Skin of body (tissue), 3 donors: ENCODE data around the gene NMRK2. TPM values are rescaled to one million over a fixed set of nuclear protein-coding genes. Genes with fewer than 3 reads are reported as not detected.
A peak's percentile ranks its signal among the peaks of the same experiment; 100 is the strongest.

Source experiments
- DNase-seq: peaks from one replicate; lab custom pipeline; 2025; lab: John Stamatoyannopoulos, UW
- small RNA-seq: library from RNA; depleted of rRNA; stranded (forward); fragments of <200 nt; gene quantifications from one replicate; pipeline ENCODE3, GENCODE V24; 2014; ENCODE audit warnings: low replicate concordance
- total RNA-seq: library from RNA; depleted of rRNA; stranded (reverse); fragments of >200 nt; gene quantifications from one replicate; pipeline ENCODE4 v1.2.3, GENCODE V29; 2014

Gene NMRK2
- total RNA-seq, 1 donor from 2014 or later, result 3.6 TPM

DNA sequence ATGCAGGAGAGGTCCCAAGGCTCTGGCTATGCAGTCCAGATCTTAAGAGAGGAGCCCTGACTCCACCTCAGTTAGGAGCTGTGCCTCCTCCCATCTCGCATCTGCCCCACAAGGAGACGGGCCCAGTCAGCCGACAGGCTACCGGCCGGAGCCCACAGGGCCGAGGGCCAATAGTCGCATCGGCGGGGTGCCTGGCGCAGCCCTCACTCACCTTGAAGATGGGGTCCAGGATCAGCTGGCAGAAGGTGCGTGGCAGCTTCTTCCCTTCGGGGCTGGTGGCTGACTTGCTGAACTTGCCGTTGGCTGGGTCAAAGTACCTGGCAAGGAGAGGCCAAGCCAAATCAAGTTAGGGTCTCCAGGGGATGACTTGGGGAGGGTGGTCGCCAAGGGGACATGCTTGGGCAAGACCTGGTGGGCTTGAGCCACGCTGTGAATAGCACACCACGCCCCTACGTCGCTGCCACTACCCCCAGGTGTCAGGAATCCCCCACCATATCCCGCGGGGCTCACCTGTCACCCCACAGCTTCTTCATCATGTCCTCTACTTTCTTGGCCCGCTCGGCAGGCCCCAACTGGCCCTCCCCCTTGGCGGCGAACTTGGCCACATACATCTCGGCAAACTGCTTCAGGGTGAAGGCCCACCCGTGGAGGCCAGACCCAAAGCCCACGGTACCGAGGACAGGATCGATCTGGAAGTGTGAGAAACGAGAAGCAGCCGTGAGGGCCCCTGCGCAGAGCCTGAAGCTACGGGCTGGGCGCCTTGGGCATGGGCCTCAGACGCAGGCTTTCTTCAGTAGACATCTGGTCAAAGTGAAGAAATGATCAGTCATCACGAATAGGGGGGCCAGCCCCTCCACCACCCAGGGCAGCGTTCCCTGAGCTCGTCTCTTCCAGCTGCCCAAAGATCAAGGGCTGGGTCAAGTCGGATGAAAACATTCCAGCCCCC, 49.1 kb downstream of the NMRK2 start:
- no peak for DNase-seq

DNA sequence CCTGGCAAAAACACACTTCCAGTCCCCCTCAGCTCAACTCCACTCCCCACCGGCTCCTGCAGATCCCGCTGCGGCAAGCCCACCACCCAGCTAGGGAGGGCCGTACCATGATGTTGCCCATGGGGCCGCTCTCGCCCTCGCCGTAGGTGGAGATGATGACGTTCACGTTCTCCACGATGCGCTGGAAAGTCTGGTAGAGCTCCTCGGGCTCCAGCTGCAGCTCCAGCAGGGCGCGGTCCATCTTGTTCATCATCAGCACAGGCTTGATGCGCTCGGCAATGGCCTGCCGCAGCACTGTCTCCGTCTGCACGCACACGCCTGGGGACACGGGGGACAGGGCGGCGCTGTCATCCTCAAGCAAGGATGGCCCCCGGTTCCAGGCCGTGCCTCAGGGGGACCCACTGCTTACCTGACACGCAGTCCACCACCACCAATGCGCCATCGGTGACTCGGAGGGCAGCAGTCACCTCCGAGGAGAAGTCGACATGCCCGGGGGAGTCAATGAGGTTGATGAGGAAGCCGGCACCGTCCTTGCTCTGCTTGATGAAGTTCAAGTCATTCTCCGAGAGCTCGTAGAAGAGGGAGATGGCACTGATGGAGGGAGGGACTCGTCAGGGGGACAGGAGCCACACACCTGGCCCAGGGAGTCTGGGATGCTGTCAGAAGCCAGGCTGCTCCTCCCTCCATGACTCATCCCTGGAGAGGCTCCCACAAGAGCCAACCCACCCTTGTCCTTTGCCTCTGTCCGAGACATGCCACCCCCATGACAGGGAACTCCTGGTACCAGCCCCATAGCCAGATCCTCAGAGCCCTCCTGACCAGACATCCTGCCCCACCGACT, 50.1 kb downstream of the NMRK2 start:
- no peak for DNase-seq

DNA sequence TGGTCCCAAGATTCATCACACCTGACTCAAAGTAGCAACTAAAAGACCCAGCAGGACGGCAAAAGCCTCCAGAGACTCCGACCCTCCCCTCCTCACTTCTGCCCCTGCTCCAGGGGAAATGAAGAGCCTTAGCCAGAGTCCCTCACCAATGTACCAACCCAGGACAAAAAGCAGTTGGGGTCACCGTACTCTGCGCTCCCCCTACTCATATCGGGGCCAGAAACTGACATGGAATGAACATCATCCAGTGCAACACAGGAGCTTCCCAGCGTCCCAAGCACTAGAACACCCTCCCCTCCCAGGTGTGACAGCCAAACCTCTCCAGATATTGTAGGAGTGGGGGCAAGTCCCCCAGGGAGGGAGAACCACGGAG, 50.7 kb downstream of the NMRK2 start:
- DNase-seq, result no peak

DNA sequence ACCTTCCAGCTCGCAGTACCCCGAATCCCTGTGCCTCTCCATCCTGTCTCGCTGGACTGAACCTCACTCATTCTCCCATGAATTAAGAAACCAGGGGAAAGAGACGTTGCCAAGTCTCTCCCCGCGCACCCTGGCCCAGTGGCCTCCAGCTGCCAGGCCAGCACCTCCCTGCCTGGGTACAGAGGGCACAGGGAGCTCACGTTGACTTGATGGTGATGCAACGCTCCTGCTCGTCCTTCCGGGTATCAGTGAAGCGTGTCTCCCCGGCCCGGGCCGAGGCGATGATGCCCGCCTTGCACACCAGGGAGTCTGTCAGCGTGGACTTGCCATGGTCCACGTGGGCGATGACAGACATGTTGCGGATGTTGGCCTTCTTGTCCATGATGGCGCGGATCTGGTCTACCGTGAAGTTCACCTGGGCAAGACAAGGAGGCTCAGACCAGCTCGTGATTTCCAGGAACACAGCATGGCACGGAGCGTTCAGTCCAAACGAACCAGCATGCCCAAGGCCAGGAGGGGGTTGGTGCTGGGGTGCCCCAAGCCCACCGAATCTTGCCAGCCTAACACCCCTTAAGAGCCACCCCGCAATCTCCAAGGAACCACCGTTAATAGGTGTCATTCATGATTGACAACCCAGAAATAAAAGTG, 51.2 kb downstream of the NMRK2 start:
- no peak for DNase-seq

DNA sequence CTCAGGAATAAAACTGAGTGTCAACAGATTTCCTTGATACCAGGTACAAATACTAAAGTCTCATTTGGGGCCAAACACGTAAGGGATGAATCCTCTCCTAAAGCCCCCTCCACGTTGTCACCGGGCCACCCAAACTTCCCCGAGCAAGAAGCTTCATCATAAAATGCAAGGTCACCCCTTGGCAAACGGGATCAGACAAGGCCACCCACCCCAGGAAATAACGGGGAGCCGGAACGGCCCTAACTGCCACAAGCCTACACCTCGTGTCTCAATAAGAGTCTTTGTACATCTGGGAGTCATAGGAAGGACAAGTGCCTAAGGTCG, 51.7 kb downstream of the NMRK2 start:
- no peak for DNase-seq

DNA sequence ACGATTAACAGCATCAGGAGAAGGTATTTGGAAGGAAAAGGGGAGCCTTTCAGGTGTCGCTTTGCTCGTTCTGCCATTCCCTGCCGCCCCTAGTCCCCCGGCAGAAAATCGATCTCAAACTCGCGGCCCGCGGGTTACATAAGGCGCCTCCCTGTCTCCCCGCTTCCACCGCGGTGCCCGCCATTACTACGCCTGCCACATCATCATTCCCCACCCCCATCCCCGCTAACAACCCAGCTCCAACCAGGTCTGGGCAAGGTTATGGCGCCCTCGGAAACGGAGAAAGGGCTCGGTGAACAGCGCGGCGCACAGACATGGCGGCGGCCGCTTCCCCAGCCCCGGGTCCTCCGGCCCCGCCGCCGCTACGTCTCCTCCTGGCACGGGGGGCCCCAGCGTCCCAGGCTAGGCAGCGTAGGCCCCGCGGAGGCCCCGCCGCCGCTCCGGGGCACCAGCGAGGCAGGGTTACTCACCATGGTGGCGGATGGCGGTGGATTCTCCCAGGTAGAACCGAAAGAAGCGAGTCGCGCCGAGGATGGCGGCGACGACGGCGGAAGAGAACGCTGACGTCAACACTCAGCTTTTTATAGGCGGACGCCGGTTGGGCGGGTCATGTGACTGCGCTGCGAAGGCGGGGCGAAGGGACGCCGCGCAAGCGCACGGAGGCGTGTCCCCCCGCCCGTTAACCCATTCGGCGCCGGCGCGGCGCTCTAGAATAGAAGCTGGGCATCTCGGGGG, 52.2 kb downstream of the NMRK2 start, which contains the start of gene EEF2:
TSS of gene EEF2 (minus strand) at position 556 of the 735 bp plus-strand sequence. CDS start at position 473, 83 bp downstream.
- DNase-seq, result peak; percentile 89

DNA sequence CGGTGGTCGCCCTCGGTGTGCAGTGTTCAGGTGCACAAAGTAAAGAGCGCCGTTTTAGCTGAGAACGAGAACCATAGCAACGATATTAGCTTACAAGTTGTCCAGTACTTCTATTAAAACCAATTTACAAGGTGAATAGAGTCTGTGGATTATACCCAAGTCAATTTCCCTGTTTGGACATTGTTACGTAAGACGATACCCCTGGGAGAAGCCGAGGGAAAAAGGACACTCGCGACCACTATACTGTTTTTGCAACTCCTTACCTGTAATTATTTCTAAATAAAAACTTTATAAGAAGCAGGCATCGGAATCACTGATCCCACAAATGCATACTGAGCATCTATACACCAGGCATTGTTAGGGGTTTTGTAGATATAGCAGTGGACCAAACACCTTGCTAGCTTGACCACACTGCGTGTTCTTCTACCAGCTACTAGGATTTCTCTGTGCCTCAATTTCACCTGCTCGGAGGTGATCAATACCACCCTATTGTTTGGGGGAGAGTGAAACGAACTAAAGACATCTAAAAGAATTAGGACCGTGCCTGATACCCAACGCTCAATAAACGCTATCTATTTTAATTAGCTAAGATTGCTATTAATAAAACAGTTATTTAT, 52.9 kb downstream of the NMRK2 start:
- DNase-seq, result peak; percentile 56

DNA sequence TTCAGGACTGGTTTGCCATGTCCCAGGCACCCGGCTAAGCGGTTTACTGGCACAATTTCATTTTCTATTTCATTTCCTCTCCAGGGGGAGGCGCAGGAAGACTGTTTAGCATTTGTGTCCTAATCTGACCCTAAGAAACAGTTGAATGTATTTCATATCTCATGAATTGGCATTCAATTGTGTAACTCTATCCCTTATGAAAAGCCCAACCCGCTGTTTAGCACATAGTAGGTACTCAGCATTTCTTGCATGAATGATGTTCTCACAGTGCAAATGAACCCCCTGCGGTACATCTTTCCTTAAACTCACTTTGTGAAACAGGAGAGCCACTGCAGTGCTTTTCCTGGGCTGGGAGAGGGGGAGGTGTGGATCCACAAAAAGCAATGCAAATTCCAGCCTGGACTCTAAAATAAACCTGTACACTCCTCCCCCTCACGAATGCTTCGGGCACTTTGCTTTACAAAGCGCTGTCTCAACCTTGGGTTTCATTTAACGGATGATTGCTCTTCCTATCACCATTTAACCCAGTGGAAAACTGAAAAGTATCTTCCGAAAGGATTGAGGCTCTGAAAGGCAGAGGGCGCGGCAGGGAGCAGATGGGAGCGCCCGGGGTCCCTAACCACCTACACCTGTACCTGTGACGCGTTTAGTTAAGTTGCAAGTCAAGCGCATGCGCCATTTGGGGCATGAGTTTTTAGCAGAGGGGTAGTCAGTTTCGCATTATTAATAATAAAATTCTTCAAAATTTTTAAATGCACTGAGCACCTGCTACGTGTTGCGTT, 53.6 kb downstream of the NMRK2 start:
- DNase-seq, result peak; percentile 73

DNA sequence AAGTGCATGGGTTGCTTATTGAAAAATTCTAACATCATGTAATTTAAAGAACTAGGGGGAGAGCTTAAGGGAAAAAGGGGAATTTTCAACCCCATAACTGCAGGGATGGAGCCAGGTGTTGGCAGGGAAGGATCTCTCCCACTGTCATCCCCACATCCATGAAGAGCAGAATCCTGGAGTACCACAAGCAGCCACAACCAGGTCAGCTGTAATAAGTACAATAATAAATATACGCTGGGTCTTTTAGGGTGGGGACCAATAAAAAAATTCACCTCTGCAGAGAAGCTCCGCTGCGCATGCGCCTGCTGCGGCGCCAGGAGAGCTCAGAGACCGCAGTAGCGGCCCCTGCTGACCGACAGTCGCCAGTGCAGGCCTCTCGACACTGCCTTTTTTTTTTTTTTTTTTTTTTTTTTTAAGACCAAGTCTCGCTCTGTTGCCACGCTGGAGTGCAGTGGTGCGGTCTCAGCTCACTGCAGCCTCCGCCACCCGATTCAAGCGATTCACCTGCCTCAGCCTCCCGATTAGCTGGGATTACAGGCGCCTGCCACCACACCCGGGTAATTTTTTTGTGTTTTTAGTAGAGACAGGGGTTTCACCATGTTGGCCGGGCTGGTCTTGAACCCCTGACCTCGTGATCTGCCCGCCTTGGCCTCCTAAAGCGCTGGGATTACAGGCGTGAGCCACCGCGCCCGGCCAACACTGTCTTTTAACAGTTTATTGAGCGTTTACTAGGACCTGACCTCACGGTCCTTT, 54.9 kb downstream of the NMRK2 start:
- DNase-seq, result peak; percentile 77

DNA sequence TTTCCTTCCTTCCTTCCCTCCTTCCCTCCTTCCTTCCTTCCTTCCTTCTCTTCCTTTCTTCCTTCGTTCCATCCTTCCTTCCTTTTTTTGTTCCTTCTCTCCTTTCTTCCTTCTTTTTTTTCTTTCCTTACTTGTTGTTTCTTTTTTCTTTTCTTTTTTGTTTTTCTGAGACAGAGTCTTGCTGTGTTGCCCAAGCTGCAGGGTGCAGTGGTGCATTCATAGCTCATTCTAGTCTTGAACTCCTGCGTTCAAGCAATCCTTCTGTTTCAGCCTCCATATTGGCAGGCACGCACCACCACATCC, 57.9 kb downstream of the NMRK2 start:
- DNase-seq, result no peak

Small RNA genes within 50 kb of the gene (small RNA-seq; reads per million reads assigned to genes)
- gene RN7SL202P, result not detected
- 7.5 reads per million, percentile 92 among the genes with 10 or more reads in this experiment for gene SNORD37

Other genes starting within 250 kb of the NMRK2 start
- gene PIP5K1C, start 232.6 kb upstream of the NMRK2 start, total RNA-seq, result 8.9 TPM
- 1.2 TPM for gene TJP3, start 224.7 kb upstream of the NMRK2 start, total RNA-seq
- gene APBA3, start 171.4 kb upstream of the NMRK2 start, total RNA-seq, result 14.6 TPM
- gene MRPL54, start 170.4 kb upstream of the NMRK2 start, total RNA-seq, result 27.3 TPM
- gene RAX2, start 160.8 kb upstream of the NMRK2 start, total RNA-seq, result not detected
- 0.99 TPM for gene MATK, start 146.7 kb upstream of the NMRK2 start, total RNA-seq
- gene ZFR2, start 64.0 kb upstream of the NMRK2 start, total RNA-seq, result 0.30 TPM
- 0.20 TPM for gene ATCAY, start 52.4 kb upstream of the NMRK2 start, total RNA-seq
- 52.5 TPM for gene DAPK3, start 38.0 kb downstream of the NMRK2 start, total RNA-seq
- 1,711 TPM for gene EEF2, start 52.4 kb downstream of the NMRK2 start, total RNA-seq
- 22.9 TPM for gene PIAS4, start 74.7 kb downstream of the NMRK2 start, total RNA-seq
- 12.7 TPM for gene ZBTB7A, start 133.8 kb downstream of the NMRK2 start, total RNA-seq
- 54.5 TPM for gene MAP2K2, start 191.1 kb downstream of the NMRK2 start, total RNA-seq
- not detected for gene CREB3L3, start 220.6 kb downstream of the NMRK2 start, total RNA-seq
- gene SIRT6, start 249.5 kb downstream of the NMRK2 start, total RNA-seq, result 4.7 TPM
- 0.79 TPM for gene ANKRD24, start 249.6 kb downstream of the NMRK2 start, total RNA-seq